ENCODE results near the gene ECT2L. TPM values are rescaled to one million over a fixed set of nuclear protein-coding genes. Genes with fewer than 3 reads are reported as not detected.
A peak's percentile ranks its signal among the peaks of the same experiment; 100 is the strongest.

The ECT2L gene
- total and polyA plus RNA-seq, 4 donors = 2.1 to 15.3 (median 8.7) TPM

- Histone ChIP-seq H3K27ac (ENCODE audit: low read depth in 1 of 2, low read length in 1 of 2) (no peak overlapping the region), H3K36me3 (ENCODE audit: control insufficient read depth in 4 of 4, insufficient read depth in 4 of 4, low read length in 4 of 4) (no peaks in the 10 kb centered on the region), H3K4me1 (ENCODE audit: control insufficient read depth in 5 of 5, insufficient read depth in 5 of 5, low read length in 5 of 5) (no peaks in the 10 kb centered on the region), H3K9me3 (ENCODE audit: control insufficient read depth in 4 of 4, insufficient read depth in 3 of 4, low read length in 3 of 4) (peaks cover 0 to 2% (median 0%) of the 10 kb centered on the region in 4 donors), H3K4me3 (no peak overlapping the region), H3K27me3 (ENCODE audit: control insufficient read depth in 3 of 3, insufficient read depth in 3 of 3, low read length in 2 of 3) (no peaks in the 10 kb centered on the region), H3K9ac (ENCODE audit: insufficient read depth in 1 of 2, low read length in 2 of 2) (no peak overlapping the region)
- DNase-seq = no peak
- no peak for ATAC-seq (ENCODE audit: insufficient read depth, low FRiP score)
- 58 to 79% methylated on average over 3 of the region's 3 CpGs for WGBS, 2 donors
- no peak for TF ChIP-seq CTCF (IDR thresholded peaks at IDR 0.05; ENCODE audit: control extremely low read depth, extremely low read depth)
These were observed 16.0 kb downstream of the ECT2L start for GRCh38 chr6:138811866-138812265.

GRCh38 chr6:138814179-138814834 is 18.4 kb downstream of the ECT2L start:
- Histone ChIP-seq H3K4me3 (no peak overlapping the region), H3K9ac (ENCODE audit: insufficient read depth in 1 of 2, low read length in 2 of 2) (no peak overlapping the region), H3K9me3 (ENCODE audit: control insufficient read depth in 4 of 4, insufficient read depth in 3 of 4, low read length in 3 of 4) (peaks cover 0 to 2% (median 0%) of the 10 kb centered on the region in 4 donors), H3K27ac (ENCODE audit: low read depth in 1 of 2, low read length in 1 of 2) (no peak overlapping the region), H3K27me3 (ENCODE audit: control insufficient read depth in 3 of 3, insufficient read depth in 3 of 3, low read length in 2 of 3) (no peaks in the 10 kb centered on the region), H3K36me3 (ENCODE audit: control insufficient read depth in 4 of 4, insufficient read depth in 4 of 4, low read length in 4 of 4) (no peaks in the 10 kb centered on the region), H3K4me1 (ENCODE audit: control insufficient read depth in 5 of 5, insufficient read depth in 5 of 5, low read length in 5 of 5) (peaks cover 0 to 11% (median 7%) of the 10 kb centered on the region in 5 donors)
- TF ChIP-seq CTCF (IDR thresholded peaks at IDR 0.05; ENCODE audit: control extremely low read depth, extremely low read depth) = no peak
- 58 to 80% methylated on average over 5 of the region's 5 CpGs for WGBS, 2 donors
- ATAC-seq (ENCODE audit: insufficient read depth, low FRiP score) (no peak), DNase-seq (peak in 1 of 3 donors; percentile 15)

GRCh38 chr6:138815221-138815620 is 19.3 kb downstream of the ECT2L start:
- no peaks in the 10 kb centered on the region for H3K27me3 ChIP-seq (ENCODE audit: control insufficient read depth in 3 of 3, insufficient read depth in 3 of 3, low read length in 2 of 3)
- WGBS, 2 donors = 66 to 88% methylated on average over 6 of the region's 6 CpGs
- H3K36me3 ChIP-seq (ENCODE audit: control insufficient read depth in 4 of 4, insufficient read depth in 4 of 4, low read length in 4 of 4) = no peaks in the 10 kb centered on the region
- peaks cover 0 to 2% (median 0%) of the 10 kb centered on the region in 4 donors for H3K9me3 ChIP-seq (ENCODE audit: control insufficient read depth in 4 of 4, insufficient read depth in 3 of 4, low read length in 3 of 4)
- no peak overlapping the region for H3K4me3 ChIP-seq
- no peak for TF ChIP-seq CTCF (IDR thresholded peaks at IDR 0.05; ENCODE audit: control extremely low read depth, extremely low read depth)
- ATAC-seq (ENCODE audit: insufficient read depth, low FRiP score) = no peak
- no peak overlapping the region for H3K27ac ChIP-seq (ENCODE audit: low read depth in 1 of 2, low read length in 1 of 2)
- no peak overlapping the region for H3K9ac ChIP-seq (ENCODE audit: insufficient read depth in 1 of 2, low read length in 2 of 2)
- DNase-seq = no peak
- H3K4me1 ChIP-seq (ENCODE audit: control insufficient read depth in 5 of 5, insufficient read depth in 5 of 5, low read length in 5 of 5) = peaks cover 0 to 11% (median 7%) of the 10 kb centered on the region in 5 donors
